HG03575 (cell line): Measurements from ENCODE around the gene PERP.
"Not testable (repeated sequence)": the region's sequence is repeated elsewhere in the genome, so short reads cannot be mapped to it uniquely, and the experiment has no call there.

ENCODE experiments used
- ATAC-seq: cut with Tn5 transposase; IDR thresholded peaks from one replicate; pipeline ENCODE4 v1.9.1; 2021; ENCODE audit not compliant: unreplicated experiment, insufficient number of reproducible peaks, low FRiP score; ENCODE audit errors: extremely low read depth

PERP gene

GRCh38 chr6:138079556-138079955 lies 27.7 kb downstream of the PERP start:
- not testable (repeated sequence) for ATAC-seq

GRCh38 chr6:138078491-138078890 lies 28.7 kb downstream of the PERP start:
- no peak for ATAC-seq

GRCh38 chr6:138073264-138073663 lies 34.0 kb downstream of the PERP start:
- no peak for ATAC-seq

GRCh38 chr6:138063726-138064125 lies 43.5 kb downstream of the PERP start:
- ATAC-seq, result no peak

GRCh38 chr6:138054982-138055381 lies 52.2 kb downstream of the PERP start:
- no peak for ATAC-seq

- ATAC-seq, result no peak
Measured at GRCh38 chr6:138052783-138053182, 54.4 kb downstream of the PERP start.

GRCh38 chr6:138044972-138045371 lies 62.2 kb downstream of the PERP start:
- no peak for ATAC-seq

- ATAC-seq, result no peak
Measured at GRCh38 chr6:138044458-138044857, 62.8 kb downstream of the PERP start.
